ENCODE data around the gene SRP9.

Gene SRP9, protein sequence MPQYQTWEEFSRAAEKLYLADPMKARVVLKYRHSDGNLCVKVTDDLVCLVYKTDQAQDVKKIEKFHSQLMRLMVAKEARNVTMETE

DNA sequence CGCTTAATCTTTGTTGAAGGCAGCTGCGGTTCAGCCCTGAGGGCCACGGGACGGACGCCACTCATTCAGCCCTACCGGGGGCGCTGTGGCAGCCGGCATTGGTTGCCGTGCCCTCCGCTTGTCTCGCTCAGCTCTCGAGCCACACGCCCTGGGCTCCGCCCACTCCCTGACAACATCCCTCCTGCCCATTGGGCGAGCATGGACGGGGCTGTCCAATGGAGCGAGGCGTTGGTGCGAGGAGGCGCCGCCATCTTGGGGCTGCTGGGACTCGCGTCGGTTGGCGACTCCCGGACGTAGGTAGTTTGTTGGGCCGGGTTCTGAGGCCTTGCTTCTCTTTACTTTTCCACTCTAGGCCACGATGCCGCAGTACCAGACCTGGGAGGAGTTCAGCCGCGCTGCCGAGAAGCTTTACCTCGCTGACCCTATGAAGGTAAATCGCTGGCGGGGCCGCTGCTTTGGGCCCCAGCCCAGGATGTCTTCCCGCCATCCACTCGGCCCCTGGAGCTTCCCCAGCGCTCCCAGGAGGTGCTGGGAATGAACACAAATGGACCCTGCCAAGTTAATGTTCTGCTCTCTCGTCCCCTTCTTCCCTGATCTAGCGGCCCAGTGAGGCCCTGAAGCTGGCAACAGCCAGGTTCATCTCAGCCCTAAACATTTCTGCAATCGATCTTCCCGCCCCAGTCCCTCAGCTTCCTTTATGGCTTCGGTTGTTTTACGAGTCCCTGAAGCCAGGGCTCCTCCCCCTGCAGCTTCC is at the start of gene SRP9:
Gene SRP9, plus strand, starts transcription at position 244 of the 754 bp plus-strand sequence. Its CDS starts 115 bp downstream, at position 359.
- peak; percentile 99 for DNase-seq

DNA sequence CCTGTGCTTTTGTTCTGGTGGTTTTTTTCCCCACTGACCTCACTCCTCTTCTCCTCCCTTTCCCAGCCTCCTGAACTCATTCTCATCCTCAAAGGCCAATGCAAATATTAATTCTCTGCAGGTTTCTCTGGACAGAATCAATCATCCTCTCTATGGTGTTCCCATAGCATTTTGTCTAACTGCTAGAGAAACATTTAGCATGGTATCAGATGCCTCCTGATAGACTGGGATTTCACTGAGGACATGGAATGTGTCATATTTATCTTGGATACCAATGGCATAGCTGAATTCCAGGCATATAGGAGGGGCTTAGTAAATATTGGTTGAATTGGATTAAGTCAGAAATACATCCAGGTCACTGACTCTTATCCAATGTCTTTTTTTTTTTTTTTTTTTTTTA is 46.1 kb upstream of the SRP9 start:
- DNase-seq = no peak

GRCh38 chr1:225733254-225733653 is 44.4 kb upstream of the SRP9 start:
- DNase-seq = no peak

- no peak for DNase-seq
Observed at GRCh38 chr1:225735252-225736149, 42.1 kb upstream of the SRP9 start.

DNA sequence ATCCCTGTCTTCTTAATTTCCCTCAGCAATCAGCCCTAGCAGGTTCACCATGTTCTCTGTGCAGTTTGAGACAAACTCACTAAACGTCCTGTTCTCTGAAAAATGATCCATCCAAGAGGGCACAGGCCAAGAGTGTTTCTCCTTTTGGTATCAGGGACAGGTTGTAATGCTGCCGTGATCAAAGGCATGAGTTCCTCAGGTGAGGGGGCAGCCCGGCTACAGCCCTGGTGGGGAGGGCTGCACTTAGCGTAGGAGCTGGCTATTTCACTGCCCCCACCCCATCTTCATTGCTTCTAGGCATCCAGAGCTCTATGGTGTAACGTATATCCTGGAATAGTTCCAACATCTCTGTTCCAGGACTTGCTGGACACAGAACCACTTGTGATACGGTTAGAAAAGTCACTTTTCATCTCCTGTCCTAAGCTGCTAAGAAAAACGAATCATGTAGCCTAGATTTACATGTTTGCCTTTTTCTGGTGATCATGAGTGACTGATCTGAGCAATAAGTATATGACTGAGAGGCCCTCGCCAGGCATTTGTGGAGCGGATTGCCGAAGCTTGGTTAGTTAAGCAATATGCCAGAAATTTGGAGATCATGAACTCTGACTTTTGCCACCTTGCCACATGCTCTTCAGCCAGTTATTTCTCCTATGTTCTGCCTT is 41.1 kb upstream of the SRP9 start:
- DNase-seq = no peak

DNA sequence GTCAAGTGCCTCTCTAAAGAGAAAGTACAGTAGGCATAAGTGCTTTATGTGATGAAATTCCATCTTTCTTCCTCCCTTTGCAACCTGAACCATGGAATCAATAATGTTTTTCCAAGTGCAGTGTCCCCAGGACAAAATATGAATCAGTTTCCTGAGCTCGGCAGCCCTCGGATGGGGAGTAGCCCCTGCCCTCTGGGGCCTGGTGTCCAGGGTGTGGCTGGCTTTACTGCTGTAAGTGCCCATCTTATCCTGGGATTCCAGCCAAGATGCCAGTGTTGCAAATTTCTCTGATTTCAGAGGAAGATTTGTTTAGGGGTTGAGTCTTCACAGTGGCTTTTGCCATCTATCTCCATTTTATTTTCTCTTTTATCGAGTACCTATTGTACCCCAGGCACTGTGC is 40.5 kb upstream of the SRP9 start:
- no peak for DNase-seq

- no peak for DNase-seq
Observed at GRCh38 chr1:225737866-225738265, 39.8 kb upstream of the SRP9 start.

GRCh38 chr1:225738763-225739162 is 38.9 kb upstream of the SRP9 start:
- no peak for DNase-seq

- DNase-seq = no peak
Observed at GRCh38 chr1:225739542-225740107, 38.0 kb upstream of the SRP9 start.

- DNase-seq = no peak
Observed at GRCh38 chr1:225744745-225745144, 32.9 kb upstream of the SRP9 start.

GRCh38 chr1:225745273-225745672 is 32.4 kb upstream of the SRP9 start:
- DNase-seq = no peak

DNA sequence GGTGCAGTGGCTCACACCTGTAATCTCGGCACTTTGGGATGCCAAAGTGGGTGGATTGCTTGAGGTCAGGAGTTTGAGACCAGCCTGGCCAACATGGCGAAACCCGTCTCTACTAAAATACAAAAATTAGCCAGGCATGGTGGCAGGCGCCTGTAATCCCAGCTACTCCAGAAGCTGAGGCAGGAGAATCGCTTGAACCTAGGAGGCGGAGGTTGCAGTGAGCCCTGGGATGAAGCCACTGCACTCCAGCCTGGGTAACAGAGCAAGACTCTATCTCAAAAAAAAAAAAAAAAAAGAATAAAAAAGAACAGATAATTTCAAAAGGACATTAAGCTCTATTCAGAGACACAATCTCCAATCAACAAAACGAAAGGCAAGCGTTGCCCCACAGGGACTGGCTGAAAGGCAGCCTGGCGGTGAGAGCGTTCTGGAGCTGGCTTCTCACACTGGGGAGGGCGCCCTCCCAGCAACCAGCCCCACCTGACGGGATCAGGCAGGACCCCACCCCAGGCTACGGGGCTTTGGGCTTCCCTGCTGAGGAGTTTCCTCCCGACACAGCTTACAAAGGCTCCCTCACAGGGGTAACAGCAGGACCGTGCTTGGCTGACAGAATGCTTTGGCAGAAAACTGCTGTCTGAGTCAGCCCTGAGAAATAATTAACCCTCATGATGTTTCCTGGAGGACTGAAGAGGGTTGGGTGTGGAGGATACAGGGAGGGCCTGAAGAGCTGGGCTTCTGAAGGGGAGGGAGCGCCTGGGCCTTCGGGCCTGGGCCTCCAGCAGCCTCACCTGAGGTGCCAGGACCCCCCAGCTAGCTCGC is 31.1 kb upstream of the SRP9 start:
- no peak for DNase-seq

- DNase-seq = no peak
Observed at GRCh38 chr1:225747566-225747965, 30.1 kb upstream of the SRP9 start.

- no peak for DNase-seq
Observed at GRCh38 chr1:225748529-225748928, 29.1 kb upstream of the SRP9 start.

GRCh38 chr1:225749706-225750105 is 27.9 kb upstream of the SRP9 start:
- no peak for DNase-seq

DNA sequence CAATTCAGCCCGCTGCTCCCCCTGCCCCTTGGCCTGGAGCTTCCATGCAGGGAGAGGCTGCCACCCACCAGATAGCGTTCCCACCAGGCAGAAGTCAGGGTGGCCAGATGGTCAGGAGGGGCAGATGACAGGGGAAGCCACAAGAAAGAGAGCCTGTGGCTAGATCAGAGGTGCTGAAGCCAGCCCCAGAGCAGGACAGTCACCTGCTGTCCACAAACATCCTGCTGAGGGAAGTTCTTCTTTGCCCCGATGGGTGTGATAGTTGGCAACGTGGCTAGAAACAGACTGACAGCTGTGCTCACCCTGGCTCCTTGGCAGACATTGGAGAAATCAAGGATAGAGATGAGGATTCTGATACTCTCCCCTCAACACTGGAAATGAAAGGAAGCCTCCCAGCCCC is 27.2 kb upstream of the SRP9 start:
- no peak for DNase-seq

DNA sequence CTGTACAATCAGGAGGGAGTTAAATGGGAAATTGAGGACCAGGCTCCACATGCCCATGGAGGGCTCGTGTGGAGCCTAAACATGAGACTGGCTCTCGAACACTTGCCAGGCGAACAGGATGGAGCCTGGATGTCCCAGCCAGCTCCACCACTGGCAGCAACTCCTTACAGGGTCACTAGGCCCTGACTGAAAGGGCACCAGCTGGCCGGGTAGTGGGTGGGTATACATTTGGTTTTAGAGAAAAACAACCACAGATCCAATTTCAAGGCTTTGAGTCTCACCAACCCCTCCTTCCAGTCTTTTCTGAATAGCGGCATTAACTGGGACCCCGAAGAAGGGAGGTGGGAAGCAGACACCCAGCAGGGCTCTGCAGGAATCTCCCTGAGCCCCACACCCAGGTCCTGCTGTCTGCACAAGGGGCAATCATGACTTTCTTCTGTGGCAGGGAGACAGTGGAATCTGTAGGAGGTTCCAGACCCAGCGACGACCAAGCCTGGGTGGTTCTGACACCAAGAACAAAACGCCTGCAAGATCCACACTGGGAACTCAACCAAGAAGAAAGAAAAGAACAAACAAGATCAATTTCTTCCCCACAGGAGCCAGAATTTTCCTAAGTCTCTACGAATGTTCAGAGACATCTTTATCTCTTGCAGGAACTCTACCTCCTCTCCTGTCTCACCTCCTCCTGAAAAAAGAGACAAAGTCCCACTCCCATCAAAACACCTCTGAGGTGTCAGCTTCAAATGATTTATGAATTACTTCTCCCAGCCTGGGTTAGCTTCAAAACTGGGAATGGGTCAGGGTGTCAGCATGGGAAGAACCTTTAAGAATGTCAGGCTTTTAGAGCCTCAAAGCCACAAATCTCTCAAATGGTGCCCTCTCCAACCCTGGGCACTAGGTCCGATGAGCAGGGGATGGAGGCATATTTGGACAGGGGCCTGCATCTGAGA is 26.5 kb upstream of the SRP9 start:
- DNase-seq = no peak

- DNase-seq = no peak
Observed at GRCh38 chr1:225752245-225752644, 25.4 kb upstream of the SRP9 start.

DNA sequence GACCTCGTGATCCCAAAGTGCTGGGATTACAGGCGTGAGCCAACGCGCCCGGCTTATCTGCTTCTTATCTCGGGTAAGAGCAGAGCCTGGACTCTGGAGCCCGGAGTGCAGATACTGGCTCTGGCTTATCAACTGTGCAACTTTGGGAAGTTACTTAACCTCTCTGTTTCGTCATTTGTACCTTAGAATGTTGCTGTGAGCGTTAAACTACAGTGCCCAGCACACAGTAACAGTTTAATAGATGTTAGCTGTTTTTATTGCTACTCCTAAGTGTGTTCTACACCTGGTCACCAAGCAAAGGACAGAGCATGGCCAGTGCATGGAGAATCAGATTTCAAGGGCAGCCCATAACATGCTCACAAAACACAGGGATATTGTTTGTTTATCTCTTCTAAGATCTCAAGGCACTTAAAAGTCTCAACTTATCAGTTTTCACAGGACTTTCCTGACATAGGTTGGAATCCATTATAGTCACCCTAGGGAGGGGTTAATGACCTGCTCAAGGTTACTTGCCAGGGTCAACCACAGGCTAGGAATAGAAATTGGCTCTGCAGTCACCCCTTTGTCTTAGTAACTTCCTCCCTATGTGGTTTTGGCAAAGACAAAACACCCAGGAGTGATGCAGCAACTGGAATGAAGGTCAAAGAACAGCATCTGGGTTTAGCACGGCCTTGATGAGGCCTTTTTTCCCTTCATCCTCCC is 22.5 kb upstream of the SRP9 start:
- no peak for DNase-seq

GRCh38 chr1:225755671-225756319 is 21.8 kb upstream of the SRP9 start:
- no peak for DNase-seq
